T-helper 2 cell treated with Interferon-gamma antibody and Interleukin-4, amounts not matched to agents 100 ng/mL and 5 ng/mL, for 36 hours (primary cell): ENCODE data around the gene TMEM91. TPM values are rescaled to one million over a fixed set of nuclear protein-coding genes. Genes with fewer than 3 reads are reported as not detected.

Experiments used
- intact Hi-C: fragments of 100-400 bp; cut with micrococcal nuclease; formaldehyde crosslinking; loops from one replicate; pipeline ENCODE4 v1.15.1; 2023
- total RNA-seq: library from RNA; stranded (reverse); gene quantifications from 2 replicates; pipeline ENCODE4 v1.2.3, GENCODE V29; 2022

Gene TMEM91
- total RNA-seq, 1 donor from 2014 or later, result 5.6 TPM

GRCh38 chr19:41426952-41427646 lies 50.8 kb downstream of the TMEM91 start, which contains the start of gene B3GNT8:
TSS of gene B3GNT8 (minus strand) at chr19:41427374. CDS start at chr19:41426778, 596 bp downstream.
- intact Hi-C loops, result no loop called here

GRCh38 chr19:41427647-41428480 lies 51.5 kb downstream of the TMEM91 start:
- intact Hi-C loops, result no loop called here

GRCh38 chr19:41428481-41428859 lies 52.1 kb downstream of the TMEM91 start:
- intact Hi-C loops, result no loop called here

GRCh38 chr19:41430922-41431321 lies 54.6 kb downstream of the TMEM91 start:
- intact Hi-C loops, result no loop called here

GRCh38 chr19:41431426-41432386 lies 55.4 kb downstream of the TMEM91 start:
- intact Hi-C loops, result no loop called here

GRCh38 chr19:41433171-41433570 lies 56.8 kb downstream of the TMEM91 start:
- intact Hi-C loops, result no loop called here

Other genes with a start within 250 kb of the TMEM91 start
- 0.23 and 0.41 TPM in 2 replicates for gene CYP2S1, start 183.3 kb upstream of the TMEM91 start, total RNA-seq
- gene AXL, start 157.3 kb upstream of the TMEM91 start, total RNA-seq, result not detected in 2 replicates
- 331 and 349 TPM in 2 replicates for gene HNRNPUL1, start 112.2 kb upstream of the TMEM91 start, total RNA-seq
- gene CCDC97, start 66.4 kb upstream of the TMEM91 start, total RNA-seq, result 51.7 and 55.9 TPM in 2 replicates
- 179 and 181 TPM in 2 replicates for gene TGFB1, start 22.6 kb upstream of the TMEM91 start, total RNA-seq
- 11.5 TPM in 2 replicates for gene B9D2, start 12.4 kb upstream of the TMEM91 start, total RNA-seq
- 32.3 and 37.7 TPM in 2 replicates for gene EXOSC5, start 20.8 kb downstream of the TMEM91 start, total RNA-seq
- 16.8 and 19.5 TPM in 2 replicates for gene BCKDHA, start 21.3 kb downstream of the TMEM91 start, total RNA-seq
- gene B3GNT8, start 50.8 kb downstream of the TMEM91 start, total RNA-seq, result 2.4 and 2.8 TPM in 2 replicates
- gene DMAC2, start 63.4 kb downstream of the TMEM91 start, total RNA-seq, result 44.5 and 48.9 TPM in 2 replicates
- not detected in 2 replicates for gene ERICH4, start 66.6 kb downstream of the TMEM91 start, total RNA-seq
- gene CEACAM21, start 199.6 kb downstream of the TMEM91 start, total RNA-seq, result 44.3 and 49.9 TPM in 2 replicates